Osteocyte (in vitro differentiated cells): ENCODE results near the gene SUMO4. TPM values are rescaled to one million over a fixed set of nuclear protein-coding genes. Genes with fewer than 3 reads are reported as not detected.

Experiments
- DNase-seq: peaks from one replicate; pipeline ENCODE4 v3.0.0; 2021; ENCODE audit warnings: mixed read lengths; ENCODE audit not compliant: unreplicated experiment; ENCODE audit errors: extremely low spot score
- H3K27ac Mint-ChIP-seq: one replicate; pipeline ENCODE4 v1.8.0; 2021; ENCODE audit warnings: mild to moderate bottlenecking, mixed read lengths; ENCODE audit not compliant: unreplicated experiment
- H3K27me3 Mint-ChIP-seq: one replicate; pipeline ENCODE4 v1.8.0; 2021; ENCODE audit warnings: mixed read lengths; ENCODE audit not compliant: unreplicated experiment
- H3K36me3 Mint-ChIP-seq: one replicate; pipeline ENCODE4 v1.8.0; 2021; ENCODE audit warnings: mixed read lengths; ENCODE audit not compliant: unreplicated experiment
- H3K4me1 Mint-ChIP-seq: one replicate; pipeline ENCODE4 v1.8.0; 2021; ENCODE audit warnings: mixed read lengths; ENCODE audit not compliant: unreplicated experiment
- H3K4me3 Mint-ChIP-seq: one replicate; pipeline ENCODE4 v1.8.0; 2021; ENCODE audit warnings: mild to moderate bottlenecking, moderate library complexity, mixed read lengths; ENCODE audit not compliant: unreplicated experiment
- H3K9me3 Mint-ChIP-seq: one replicate; pipeline ENCODE4 v1.8.0; 2021; ENCODE audit warnings: mixed read lengths; ENCODE audit not compliant: unreplicated experiment
- total RNA-seq: library from RNA; stranded (reverse); gene quantifications from 2 replicates; pipeline ENCODE4 v1.2.1, GENCODE V29; 2021
- TF ChIP-seq, protein P1 (sequence below): fragments of 200-600 bp; sonication (generic); IDR thresholded peaks from 2 replicates; pipeline ENCODE4 v1.5.0; 2021; ENCODE audit warnings: antibody characterized with exemption, mild to moderate bottlenecking, moderate library complexity

Gene SUMO4
- total RNA-seq, 1 donor from 2014 or later, result 1.5 TPM

DNA sequence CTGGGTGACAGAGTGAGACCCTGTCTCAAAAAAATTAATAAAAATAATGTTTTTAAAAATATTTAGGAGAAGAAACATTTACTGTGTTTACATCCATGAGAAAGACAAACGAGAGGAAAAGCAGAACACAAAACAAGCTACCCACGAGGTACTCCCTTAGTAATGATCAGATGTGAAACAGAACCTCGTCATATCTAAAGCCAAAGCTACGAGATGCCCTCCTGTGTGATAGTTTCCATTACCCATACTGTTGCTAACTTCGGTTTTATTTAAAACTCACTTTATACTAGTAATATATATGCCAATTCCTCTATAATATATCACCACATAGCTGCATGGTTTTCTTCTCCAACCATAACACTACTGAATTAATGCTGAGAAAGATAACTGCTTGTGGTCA lies 21.1 kb downstream of the SUMO4 start:
- TF ChIP-seq, protein P1, sequence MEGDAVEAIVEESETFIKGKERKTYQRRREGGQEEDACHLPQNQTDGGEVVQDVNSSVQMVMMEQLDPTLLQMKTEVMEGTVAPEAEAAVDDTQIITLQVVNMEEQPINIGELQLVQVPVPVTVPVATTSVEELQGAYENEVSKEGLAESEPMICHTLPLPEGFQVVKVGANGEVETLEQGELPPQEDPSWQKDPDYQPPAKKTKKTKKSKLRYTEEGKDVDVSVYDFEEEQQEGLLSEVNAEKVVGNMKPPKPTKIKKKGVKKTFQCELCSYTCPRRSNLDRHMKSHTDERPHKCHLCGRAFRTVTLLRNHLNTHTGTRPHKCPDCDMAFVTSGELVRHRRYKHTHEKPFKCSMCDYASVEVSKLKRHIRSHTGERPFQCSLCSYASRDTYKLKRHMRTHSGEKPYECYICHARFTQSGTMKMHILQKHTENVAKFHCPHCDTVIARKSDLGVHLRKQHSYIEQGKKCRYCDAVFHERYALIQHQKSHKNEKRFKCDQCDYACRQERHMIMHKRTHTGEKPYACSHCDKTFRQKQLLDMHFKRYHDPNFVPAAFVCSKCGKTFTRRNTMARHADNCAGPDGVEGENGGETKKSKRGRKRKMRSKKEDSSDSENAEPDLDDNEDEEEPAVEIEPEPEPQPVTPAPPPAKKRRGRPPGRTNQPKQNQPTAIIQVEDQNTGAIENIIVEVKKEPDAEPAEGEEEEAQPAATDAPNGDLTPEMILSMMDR, result no peak
- no peak overlapping the region for H3K27ac Mint-ChIP-seq
- no peak for DNase-seq
- H3K27me3 Mint-ChIP-seq, result no peaks in the 10 kb centered on the region
- no peak overlapping the region for H3K4me3 Mint-ChIP-seq
- no peaks in the 10 kb centered on the region for H3K9me3 Mint-ChIP-seq
- peaks cover 22% of the 10 kb centered on the region for H3K4me1 Mint-ChIP-seq
- no peaks in the 10 kb centered on the region for H3K36me3 Mint-ChIP-seq

DNA sequence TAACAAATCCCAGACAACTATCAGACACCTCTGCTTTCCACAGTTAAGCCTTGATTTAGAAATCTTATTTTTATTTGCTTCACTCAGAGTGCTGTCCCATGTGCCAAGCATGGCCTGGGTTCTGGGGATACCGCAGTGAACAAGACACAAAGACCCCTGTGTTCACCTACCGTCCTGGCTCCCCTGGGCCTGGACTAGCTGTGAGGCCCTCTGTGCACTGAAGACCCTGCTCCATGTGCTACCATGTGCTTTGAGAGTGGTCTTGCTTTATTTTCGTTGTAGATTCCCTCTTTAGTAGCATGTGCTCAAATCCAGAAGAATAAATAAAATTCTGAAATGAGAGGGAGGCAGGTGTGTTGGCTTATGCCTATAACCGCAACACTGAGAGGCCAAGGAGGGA lies 22.5 kb downstream of the SUMO4 start:
- no peak for DNase-seq
- Mint-ChIP-seq H3K9me3 (no peaks in the 10 kb centered on the region), H3K27ac (peak overlapping the region; percentile 23), H3K27me3 (no peaks in the 10 kb centered on the region), H3K36me3 (no peaks in the 10 kb centered on the region), H3K4me1 (peaks cover 22% of the 10 kb centered on the region), H3K4me3 (no peak overlapping the region)
- TF ChIP-seq, protein P1, result no peak

DNA sequence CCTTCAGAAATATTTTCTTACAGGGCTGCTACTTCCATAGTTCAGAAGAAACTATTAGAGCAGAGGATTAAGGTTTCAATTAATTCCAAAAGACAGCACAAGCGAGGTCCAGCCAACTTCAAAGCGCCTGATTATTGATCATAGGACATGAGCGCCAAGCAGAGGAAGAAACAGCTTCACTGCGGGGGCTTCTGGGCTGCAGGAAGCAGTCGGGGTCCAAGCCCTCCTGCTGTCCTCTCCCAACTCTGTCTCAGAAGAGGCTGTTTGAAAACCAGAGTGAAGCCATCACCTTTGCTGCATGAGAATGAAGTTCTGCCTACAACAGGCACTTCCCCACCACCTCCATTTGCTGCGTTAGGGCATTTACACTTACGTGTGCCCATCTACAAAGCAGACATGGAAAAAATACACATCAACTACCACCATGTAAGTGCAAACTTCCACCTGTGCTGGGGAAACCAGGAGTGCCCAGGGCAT lies 23.9 kb downstream of the SUMO4 start:
- Mint-ChIP-seq H3K27me3 (no peaks in the 10 kb centered on the region), H3K4me3 (peak overlapping the region; percentile 7)

DNA sequence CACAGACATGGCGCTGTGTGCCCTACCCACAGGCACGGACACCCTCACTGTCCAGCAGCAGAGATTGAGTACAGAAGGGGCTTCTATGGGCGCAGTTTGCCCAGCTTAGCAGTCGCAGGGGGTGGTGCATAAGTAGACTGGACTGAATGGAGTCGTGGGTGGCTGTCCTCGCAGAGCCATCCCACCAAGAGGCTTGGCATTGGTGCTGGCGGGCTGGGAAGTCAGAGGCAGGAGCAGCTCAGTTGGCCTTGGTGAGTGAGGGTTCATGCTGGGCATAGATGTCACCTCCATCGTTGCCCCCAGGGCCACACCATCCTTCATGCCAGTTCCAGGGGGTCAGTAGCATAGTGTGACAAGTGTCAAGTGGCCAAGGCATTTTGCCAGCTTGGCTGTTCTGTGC lies 25.2 kb downstream of the SUMO4 start:
- H3K27me3 Mint-ChIP-seq, result no peaks in the 10 kb centered on the region
- H3K27ac Mint-ChIP-seq, result no peak overlapping the region
- TF ChIP-seq, protein P1, result no peak
- H3K4me3 Mint-ChIP-seq, result no peak overlapping the region
- peaks cover 22% of the 10 kb centered on the region for H3K4me1 Mint-ChIP-seq
- no peak for DNase-seq
- H3K9me3 Mint-ChIP-seq, result no peaks in the 10 kb centered on the region
- no peaks in the 10 kb centered on the region for H3K36me3 Mint-ChIP-seq

More for the DNA sequence above, 23.9 kb downstream of the SUMO4 start:
- Mint-ChIP-seq H3K27ac (peak overlapping the region; percentile 94), H3K4me1 (peaks cover 22% of the 10 kb centered on the region), H3K9me3 (no peaks in the 10 kb centered on the region), H3K36me3 (no peaks in the 10 kb centered on the region)
- DNase-seq, result no peak
- TF ChIP-seq, protein P1, result no peak

DNA sequence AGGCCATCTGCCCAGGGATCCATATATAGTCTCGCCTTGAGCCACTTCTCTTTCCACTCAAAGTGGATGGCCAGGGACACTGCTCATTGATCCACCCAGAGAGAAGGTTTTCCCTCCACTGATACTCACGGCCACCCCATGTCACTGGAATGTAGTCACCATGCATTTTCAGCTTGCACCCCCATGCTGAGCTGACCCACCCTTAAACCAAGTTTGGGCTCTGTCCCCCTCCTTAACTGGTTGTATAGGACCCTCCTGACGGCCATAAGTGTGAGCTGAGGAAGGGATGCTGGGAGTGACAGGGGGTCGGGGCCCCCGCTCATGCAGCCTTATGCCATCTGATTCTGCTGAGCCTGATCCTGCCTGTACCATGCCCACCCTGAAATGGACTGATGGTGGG lies 25.7 kb downstream of the SUMO4 start:
- Mint-ChIP-seq H3K36me3 (no peaks in the 10 kb centered on the region), H3K27ac (no peak overlapping the region), H3K9me3 (no peaks in the 10 kb centered on the region), H3K4me1 (peaks cover 22% of the 10 kb centered on the region), H3K27me3 (no peaks in the 10 kb centered on the region), H3K4me3 (no peak overlapping the region)
- TF ChIP-seq, protein P1, result no peak
- DNase-seq, result no peak
